ENCODE results near the gene GSTM5.

GRCh38 chr1:109714661-109715372, 2.8 kb downstream of the GSTM5 start:
- TF ChIP-seq CTCF (conservative IDR thresholded peaks at IDR 0.05), result no peak
- TF ChIP-seq ZFX (IDR thresholded peaks at IDR 0.05), result no peak

Data from C4-2B (cell line).